Panc1 (cell line): ENCODE measurements around the gene TMEM82.

Experiments used
- POLR2AphosphoS5 ChIP-seq: IDR thresholded peaks from 2 replicates; pipeline ENCODE4 v1.6.1; 2012; ENCODE audit warnings: mild to moderate bottlenecking, low read depth, low read length, moderate library complexity
- SIN3A ChIP-seq: IDR thresholded peaks from 2 replicates; pipeline ENCODE4 v1.6.1; 2012; ENCODE audit warnings: low read depth, mild to moderate bottlenecking, low read length, moderate library complexity, borderline replicate concordance; ENCODE audit not compliant: insufficient read depth
- TF ChIP-seq, protein P1 (sequence below): fragments of 450-650 bp; IDR thresholded peaks from 2 replicates; pipeline ENCODE4 v1.5.1; 2017; ENCODE audit warnings: mild to moderate bottlenecking

DNA sequence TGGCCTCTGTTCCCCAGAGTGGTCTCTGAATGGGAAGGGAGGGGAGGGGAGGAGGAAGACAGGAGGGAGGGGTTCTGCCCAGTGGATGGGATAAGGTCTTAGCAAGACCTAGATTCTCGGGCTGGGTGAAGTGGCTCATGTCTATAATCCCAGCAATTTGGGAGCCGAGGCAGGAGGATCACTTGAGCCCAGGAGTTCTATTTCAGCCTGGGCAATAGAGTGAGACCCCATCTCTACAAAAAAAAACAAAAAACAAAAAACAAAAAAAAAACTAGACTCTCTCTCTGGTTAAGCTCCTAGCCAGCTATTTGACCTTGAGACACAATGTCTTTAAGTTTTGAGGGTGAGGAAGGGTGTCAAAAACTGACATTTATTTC lies 53.8 kb downstream of the TMEM82 start:
- TF ChIP-seq, protein P1, sequence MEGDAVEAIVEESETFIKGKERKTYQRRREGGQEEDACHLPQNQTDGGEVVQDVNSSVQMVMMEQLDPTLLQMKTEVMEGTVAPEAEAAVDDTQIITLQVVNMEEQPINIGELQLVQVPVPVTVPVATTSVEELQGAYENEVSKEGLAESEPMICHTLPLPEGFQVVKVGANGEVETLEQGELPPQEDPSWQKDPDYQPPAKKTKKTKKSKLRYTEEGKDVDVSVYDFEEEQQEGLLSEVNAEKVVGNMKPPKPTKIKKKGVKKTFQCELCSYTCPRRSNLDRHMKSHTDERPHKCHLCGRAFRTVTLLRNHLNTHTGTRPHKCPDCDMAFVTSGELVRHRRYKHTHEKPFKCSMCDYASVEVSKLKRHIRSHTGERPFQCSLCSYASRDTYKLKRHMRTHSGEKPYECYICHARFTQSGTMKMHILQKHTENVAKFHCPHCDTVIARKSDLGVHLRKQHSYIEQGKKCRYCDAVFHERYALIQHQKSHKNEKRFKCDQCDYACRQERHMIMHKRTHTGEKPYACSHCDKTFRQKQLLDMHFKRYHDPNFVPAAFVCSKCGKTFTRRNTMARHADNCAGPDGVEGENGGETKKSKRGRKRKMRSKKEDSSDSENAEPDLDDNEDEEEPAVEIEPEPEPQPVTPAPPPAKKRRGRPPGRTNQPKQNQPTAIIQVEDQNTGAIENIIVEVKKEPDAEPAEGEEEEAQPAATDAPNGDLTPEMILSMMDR, result no peak
- TF ChIP-seq SIN3A, result no peak
- TF ChIP-seq POLR2AphosphoS5, result no peak
